Liver (tissue), 2 donors: ENCODE results near the gene HIF3A.

ENCODE experiments used
- CTCF ChIP-seq: fragments of 150-350 bp; IDR thresholded peaks from 2 replicates; pipeline ENCODE4 v1.5.1; 2017; ENCODE audit warnings: improper control_type of control experiment, low read depth, low read length; ENCODE audit not compliant: missing input control
- REST ChIP-seq: IDR thresholded peaks from 2 replicates; pipeline ENCODE4 v1.6.1; 2016; ENCODE audit warnings: antibody characterized with exemption, mild to moderate bottlenecking
- YY1 ChIP-seq: IDR thresholded peaks from 2 replicates; pipeline ENCODE4 v1.6.1; 2016; ENCODE audit warnings: antibody characterized with exemption, mild to moderate bottlenecking
- ZBTB33 ChIP-seq: IDR thresholded peaks from 2 replicates; pipeline ENCODE4 v1.6.1; 2016; ENCODE audit warnings: antibody characterized with exemption
- donor health status: healthy.

- TF ChIP-seq REST (no peak), CTCF (no peak), YY1 (no peak), ZBTB33 (no peak)
These were observed 69.9 kb downstream of the HIF3A start for GRCh38 chr19:46366620-46367292.
